Ishikawa (cell line): ENCODE measurements around the gene SPRED2.

Experiments used
- CEBPB ChIP-seq: IDR thresholded peaks from 2 replicates; pipeline ENCODE4 v1.6.1; 2012
- CREB1 ChIP-seq: IDR thresholded peaks from 2 replicates; pipeline ENCODE4 v1.6.1; 2012; ENCODE audit warnings: low read depth
- EGR1 ChIP-seq: IDR thresholded peaks from 2 replicates; pipeline ENCODE4 v1.6.1; 2012
- EP300 ChIP-seq: IDR thresholded peaks from 2 replicates; pipeline ENCODE4 v1.6.1; 2012; ENCODE audit warnings: borderline replicate concordance
- FOXM1 ChIP-seq: IDR thresholded peaks from 2 replicates; pipeline ENCODE4 v1.6.1; 2012; ENCODE audit warnings: low read depth, borderline replicate concordance
- NFIC ChIP-seq: IDR thresholded peaks from 2 replicates; pipeline ENCODE4 v1.6.1; 2012
- RAD21 ChIP-seq: IDR thresholded peaks from 2 replicates; pipeline ENCODE4 v1.6.1; 2012; ENCODE audit warnings: low read depth
- TAF1 ChIP-seq: IDR thresholded peaks from 2 replicates; pipeline ENCODE4 v1.6.1; 2012; ENCODE audit warnings: low read depth, mild to moderate bottlenecking
- TCF12 ChIP-seq: IDR thresholded peaks from 2 replicates; pipeline ENCODE4 v1.6.1; 2012; ENCODE audit warnings: low read depth
- TEAD4 ChIP-seq: IDR thresholded peaks from 2 replicates; pipeline ENCODE4 v1.6.1; 2012
- YY1 ChIP-seq: IDR thresholded peaks from 2 replicates; pipeline ENCODE4 v1.6.1; 2012; ENCODE audit warnings: low read depth
- ZBTB7A ChIP-seq: IDR thresholded peaks from 2 replicates; pipeline ENCODE4 v1.6.1; 2012; ENCODE audit warnings: low read depth
- TF ChIP-seq, protein P1 (sequence below): IDR thresholded peaks from 2 replicates; pipeline ENCODE4 v1.6.1; 2012
- TF ChIP-seq, protein P2 (sequence below): IDR thresholded peaks from 2 replicates; pipeline ENCODE4 v1.6.1; 2012; ENCODE audit warnings: low read depth, mild to moderate bottlenecking
- TF ChIP-seq, protein P3 (sequence below): IDR thresholded peaks from 2 replicates; pipeline ENCODE4 v1.6.1; 2012

The SPRED2 gene

DNA sequence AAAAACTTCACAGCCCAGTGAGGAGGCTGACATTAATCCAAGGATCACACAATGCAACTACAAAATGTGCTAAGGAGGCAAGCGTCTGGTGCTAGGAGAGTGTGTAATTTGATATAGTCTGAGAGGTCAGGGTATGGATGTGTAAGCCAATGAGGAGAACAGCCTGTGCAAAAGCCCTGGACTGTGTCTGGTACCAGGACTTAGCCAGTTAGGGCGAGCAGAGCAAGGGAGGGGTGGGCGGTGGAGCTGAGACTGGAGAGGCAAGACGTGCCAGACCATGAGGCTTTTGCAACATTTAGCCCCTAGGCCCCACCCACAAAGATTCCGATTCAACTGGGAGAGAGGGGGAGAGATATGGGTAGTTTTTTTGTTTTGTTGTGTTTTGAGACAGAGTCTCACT lies 33.5 kb upstream of the SPRED2 start:
- TF ChIP-seq, protein P1, sequence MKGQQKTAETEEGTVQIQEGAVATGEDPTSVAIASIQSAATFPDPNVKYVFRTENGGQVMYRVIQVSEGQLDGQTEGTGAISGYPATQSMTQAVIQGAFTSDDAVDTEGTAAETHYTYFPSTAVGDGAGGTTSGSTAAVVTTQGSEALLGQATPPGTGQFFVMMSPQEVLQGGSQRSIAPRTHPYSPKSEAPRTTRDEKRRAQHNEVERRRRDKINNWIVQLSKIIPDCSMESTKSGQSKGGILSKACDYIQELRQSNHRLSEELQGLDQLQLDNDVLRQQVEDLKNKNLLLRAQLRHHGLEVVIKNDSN: no peak
- no peak for TF ChIP-seq CEBPB
- no peak for TF ChIP-seq TEAD4
- TF ChIP-seq CREB1: no peak
- TF ChIP-seq, protein P2, sequence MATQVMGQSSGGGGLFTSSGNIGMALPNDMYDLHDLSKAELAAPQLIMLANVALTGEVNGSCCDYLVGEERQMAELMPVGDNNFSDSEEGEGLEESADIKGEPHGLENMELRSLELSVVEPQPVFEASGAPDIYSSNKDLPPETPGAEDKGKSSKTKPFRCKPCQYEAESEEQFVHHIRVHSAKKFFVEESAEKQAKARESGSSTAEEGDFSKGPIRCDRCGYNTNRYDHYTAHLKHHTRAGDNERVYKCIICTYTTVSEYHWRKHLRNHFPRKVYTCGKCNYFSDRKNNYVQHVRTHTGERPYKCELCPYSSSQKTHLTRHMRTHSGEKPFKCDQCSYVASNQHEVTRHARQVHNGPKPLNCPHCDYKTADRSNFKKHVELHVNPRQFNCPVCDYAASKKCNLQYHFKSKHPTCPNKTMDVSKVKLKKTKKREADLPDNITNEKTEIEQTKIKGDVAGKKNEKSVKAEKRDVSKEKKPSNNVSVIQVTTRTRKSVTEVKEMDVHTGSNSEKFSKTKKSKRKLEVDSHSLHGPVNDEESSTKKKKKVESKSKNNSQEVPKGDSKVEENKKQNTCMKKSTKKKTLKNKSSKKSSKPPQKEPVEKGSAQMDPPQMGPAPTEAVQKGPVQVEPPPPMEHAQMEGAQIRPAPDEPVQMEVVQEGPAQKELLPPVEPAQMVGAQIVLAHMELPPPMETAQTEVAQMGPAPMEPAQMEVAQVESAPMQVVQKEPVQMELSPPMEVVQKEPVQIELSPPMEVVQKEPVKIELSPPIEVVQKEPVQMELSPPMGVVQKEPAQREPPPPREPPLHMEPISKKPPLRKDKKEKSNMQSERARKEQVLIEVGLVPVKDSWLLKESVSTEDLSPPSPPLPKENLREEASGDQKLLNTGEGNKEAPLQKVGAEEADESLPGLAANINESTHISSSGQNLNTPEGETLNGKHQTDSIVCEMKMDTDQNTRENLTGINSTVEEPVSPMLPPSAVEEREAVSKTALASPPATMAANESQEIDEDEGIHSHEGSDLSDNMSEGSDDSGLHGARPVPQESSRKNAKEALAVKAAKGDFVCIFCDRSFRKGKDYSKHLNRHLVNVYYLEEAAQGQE: no peak
- TF ChIP-seq TCF12: no peak
- TF ChIP-seq EP300: no peak
- TF ChIP-seq NFIC: no peak
- TF ChIP-seq RAD21: no peak

DNA sequence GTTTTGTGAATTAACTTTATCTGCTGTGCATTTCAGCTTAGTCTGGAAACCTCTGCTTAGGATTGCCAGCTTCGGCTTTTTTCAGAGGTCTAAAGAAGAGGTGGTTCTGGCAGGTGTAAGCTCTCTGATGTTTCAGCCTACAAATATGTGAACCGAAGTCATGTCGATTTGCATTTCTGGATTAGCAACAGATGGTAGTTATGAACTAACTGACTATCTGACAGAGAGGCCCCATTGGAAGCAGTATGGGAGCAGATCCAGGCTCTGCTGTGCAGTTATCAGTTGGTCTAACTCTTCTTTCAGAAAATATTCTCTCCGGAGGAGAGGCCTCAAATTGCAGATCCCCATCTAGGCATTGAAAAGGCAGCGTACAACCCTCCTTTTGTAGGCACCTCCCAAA lies 32.7 kb upstream of the SPRED2 start:
- TF ChIP-seq EGR1: no peak

DNA sequence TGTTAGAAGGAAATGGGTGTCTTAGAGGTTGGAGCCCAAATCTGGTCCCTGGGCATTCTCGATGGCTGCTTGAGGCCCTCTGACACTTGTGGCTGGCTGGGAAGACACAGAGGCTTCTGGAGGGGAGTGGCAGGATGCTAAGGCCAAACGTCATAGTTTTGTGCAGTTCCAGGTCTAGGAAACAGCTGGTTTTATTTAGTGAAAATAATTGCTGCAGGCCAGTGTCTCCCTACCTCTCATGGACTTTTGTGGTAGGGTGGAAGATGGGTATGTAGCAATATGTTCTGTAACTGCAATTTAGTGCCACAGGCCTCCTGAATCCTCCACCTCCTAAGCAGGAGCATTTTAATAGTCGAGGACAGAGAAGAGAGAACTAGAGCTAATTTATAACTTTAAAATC lies 32.2 kb upstream of the SPRED2 start:
- TF ChIP-seq EP300: no peak
- TF ChIP-seq, protein P1: no peak
- no peak for TF ChIP-seq YY1
- TF ChIP-seq, protein P3, sequence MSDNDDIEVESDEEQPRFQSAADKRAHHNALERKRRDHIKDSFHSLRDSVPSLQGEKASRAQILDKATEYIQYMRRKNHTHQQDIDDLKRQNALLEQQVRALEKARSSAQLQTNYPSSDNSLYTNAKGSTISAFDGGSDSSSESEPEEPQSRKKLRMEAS: no peak
- no peak for TF ChIP-seq ZBTB7A
- TF ChIP-seq EGR1: no peak
- no peak for TF ChIP-seq TCF12
- TF ChIP-seq FOXM1: no peak
- TF ChIP-seq TAF1: no peak
- no peak for TF ChIP-seq CEBPB
- TF ChIP-seq RAD21: no peak
- TF ChIP-seq, protein P2: no peak
- TF ChIP-seq CREB1: no peak

DNA sequence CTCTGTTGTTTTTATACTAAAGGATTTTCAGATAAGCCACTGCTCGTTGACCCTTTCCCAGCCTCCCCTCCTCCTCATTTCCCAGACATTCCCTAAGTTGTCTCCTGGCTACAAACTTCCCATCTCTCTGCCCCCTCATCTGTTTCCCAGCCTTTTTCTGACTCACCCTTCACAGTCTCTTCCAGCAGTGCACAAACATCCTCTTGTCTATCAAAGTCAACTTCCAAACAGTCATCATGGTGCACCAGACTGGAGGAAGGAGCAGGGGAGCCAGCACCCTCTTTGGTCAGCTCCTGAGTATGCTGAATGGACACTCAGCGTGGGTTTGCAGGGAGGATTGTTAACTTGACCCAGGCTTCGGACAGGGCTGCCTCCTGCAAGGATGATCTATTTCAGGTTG lies 26.6 kb upstream of the SPRED2 start:
- no peak for TF ChIP-seq CEBPB

DNA sequence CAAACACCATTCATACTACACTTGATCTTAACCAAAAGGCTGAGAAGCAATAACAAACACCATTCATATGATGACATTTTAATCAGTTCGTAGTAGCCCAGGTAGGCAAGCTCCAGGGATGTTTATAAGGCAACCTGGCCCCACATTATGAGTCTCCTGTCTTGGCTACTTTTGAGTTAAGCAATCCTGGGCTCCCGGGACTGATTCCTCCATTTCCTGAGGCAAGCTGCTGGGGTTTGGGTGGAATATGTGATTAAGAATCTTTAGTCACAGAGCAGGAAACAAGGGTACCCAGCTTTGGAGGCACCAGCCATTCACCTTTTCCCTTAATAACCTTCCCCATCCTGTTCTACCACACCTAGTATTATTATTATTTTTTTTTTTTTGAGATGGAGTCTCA lies 24.5 kb upstream of the SPRED2 start:
- TF ChIP-seq TCF12 (no peak), FOXM1 (no peak), EGR1 (no peak)
- TF ChIP-seq, protein P3: no peak

DNA sequence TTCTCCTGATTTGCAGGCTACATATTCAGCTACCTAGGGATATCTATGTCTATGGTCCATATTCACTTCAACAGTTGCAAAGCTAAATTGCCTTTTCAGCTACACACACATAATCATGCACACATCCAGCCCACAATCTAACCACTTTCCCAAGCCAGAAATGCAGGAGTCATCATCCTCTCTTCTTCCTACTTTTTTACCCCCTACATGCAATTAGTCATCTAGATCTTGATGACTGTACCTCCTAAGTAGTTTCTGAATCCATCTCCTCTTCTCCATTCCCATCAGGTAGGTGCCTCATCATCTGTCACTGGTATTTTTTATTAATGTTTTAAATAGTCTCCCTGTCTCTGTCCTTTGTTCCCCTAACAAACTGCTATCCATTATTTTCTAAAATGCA lies 23.7 kb upstream of the SPRED2 start:
- TF ChIP-seq EP300 (no peak), EGR1 (no peak), CEBPB (no peak)
- TF ChIP-seq, protein P3: no peak

DNA sequence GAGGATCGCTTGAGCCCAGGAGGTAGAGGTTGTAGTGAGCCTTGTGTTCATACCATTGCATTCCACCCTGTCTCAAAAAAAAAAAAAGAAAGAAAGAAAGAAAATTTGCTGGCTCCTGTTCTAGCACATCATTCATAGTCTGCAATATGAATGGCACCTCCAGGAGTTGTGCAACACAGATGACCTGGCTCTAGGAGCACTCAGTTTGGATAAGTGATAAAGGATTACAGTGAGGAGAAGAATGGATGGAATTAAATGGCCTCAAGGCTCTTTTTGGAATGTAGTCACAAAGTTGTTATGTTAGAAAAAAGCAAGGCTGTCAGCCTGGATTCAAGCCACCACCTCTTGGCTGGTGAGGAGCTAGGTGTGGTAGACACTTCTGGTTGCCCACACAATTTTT lies 21.5 kb upstream of the SPRED2 start:
- TF ChIP-seq YY1 (no peak), EGR1 (no peak), TEAD4 (no peak), CEBPB (peak; percentile 23; the same call in 1 of the 2 replicates), ZBTB7A (no peak)
- TF ChIP-seq, protein P2: no peak
